Lower lobe of right lung (tissue), 2 donors: Measurements from ENCODE around the gene PABPN1L. TPM values are rescaled to one million over a fixed set of nuclear protein-coding genes. Genes with fewer than 3 reads are reported as not detected.

Experiments
- ATAC-seq, 2 donors: fragments of 200-7000 bp; cut with Tn5 transposase; one replicate each; pipeline ENCODE4 v1.9.1; 2020 to 2022; ENCODE audit warnings: mild to moderate bottlenecking in 2 of 2, moderate library complexity in 2 of 2
- DNase-seq: peaks from one replicate; pipeline ENCODE4 v3.0.0-alpha.2; 2020
- H3K27ac ChIP-seq: fragments of 200-600 bp; one replicate; pipeline ENCODE4 v1.8.0; 2022
- H3K27me3 ChIP-seq: fragments of 200-600 bp; one replicate; pipeline ENCODE4 v1.8.0; 2022; ENCODE audit warnings: low read depth
- H3K36me3 ChIP-seq: fragments of 200-600 bp; one replicate; pipeline ENCODE4 v1.8.0; 2022; ENCODE audit warnings: mild to moderate bottlenecking
- H3K4me1 ChIP-seq: fragments of 200-600 bp; one replicate; pipeline ENCODE4 v1.8.0; 2022
- H3K4me3 ChIP-seq: fragments of 200-600 bp; one replicate; pipeline ENCODE4 v1.8.0; 2022; ENCODE audit warnings: mild to moderate bottlenecking
- H3K9me3 ChIP-seq: fragments of 200-600 bp; one replicate; pipeline ENCODE4 v1.8.0; 2022
- CTCF ChIP-seq: fragments of 200-600 bp; IDR thresholded peaks from one replicate; pipeline ENCODE4 v1.8.0; 2022; ENCODE audit warnings: antibody characterized with exemption, mild to moderate bottlenecking
- intact Hi-C: fragments of 100-400 bp; cut with DNase I; formaldehyde crosslinking; loops from one replicate; pipeline ENCODE4 v1.11.0; 2022
- total RNA-seq: library from RNA; stranded (reverse); fragmentation: NEBNext Ultra II Directional; extraction: Animal tissue kit (Norgen Biotek cat#: 25700); gene quantifications from one replicate; pipeline ENCODE4 v1.2.1, GENCODE V29; 2021
- donor health status: DM: no; HTN: yes; CAD: no; lungs with severe emphysema.

Gene PABPN1L
- total RNA-seq, 1 donor from 2014 or later, result not detected

- H3K27ac ChIP-seq, result peak overlapping the region; percentile 68
- no peaks in the 10 kb centered on the region for H3K9me3 ChIP-seq
- intact Hi-C loops, result no loop called here
- TF ChIP-seq CTCF, result no peak
- no peaks in the 10 kb centered on the region for H3K27me3 ChIP-seq
- peaks cover 45% of the 10 kb centered on the region for H3K36me3 ChIP-seq
- no peak for DNase-seq
- ATAC-seq, result no peak
- peaks cover 8% of the 10 kb centered on the region for H3K4me1 ChIP-seq
- no peak overlapping the region for H3K4me3 ChIP-seq
These were observed 21.6 kb upstream of the PABPN1L start for GRCh38 chr16:88888057-88888456.

GRCh38 chr16:88886845-88887521 lies 20.5 kb upstream of the PABPN1L start:
- Histone ChIP-seq H3K27ac (peak overlapping the region; percentile 34), H3K4me1 (peaks cover 8% of the 10 kb centered on the region), H3K36me3 (peaks cover 37% of the 10 kb centered on the region), H3K9me3 (no peaks in the 10 kb centered on the region), H3K4me3 (no peak overlapping the region), H3K27me3 (no peaks in the 10 kb centered on the region)
- peak; percentile 69 for DNase-seq
- intact Hi-C loops, result no loop called here
- no peak for TF ChIP-seq CTCF
- ATAC-seq, result peak; percentile 50 to 73

GRCh38 chr16:88886420-88886844 lies 20.0 kb upstream of the PABPN1L start:
- Histone ChIP-seq H3K27me3 (no peaks in the 10 kb centered on the region), H3K9me3 (no peaks in the 10 kb centered on the region), H3K27ac (peak overlapping the region; percentile 34), H3K36me3 (peaks cover 31% of the 10 kb centered on the region), H3K4me3 (no peak overlapping the region), H3K4me1 (peaks cover 8% of the 10 kb centered on the region)
- TF ChIP-seq CTCF, result no peak
- intact Hi-C loops, result no loop called here
- no peak for DNase-seq
- peak; percentile 7 to 23 for ATAC-seq

GRCh38 chr16:88885693-88886280 lies 19.3 kb upstream of the PABPN1L start:
- TF ChIP-seq CTCF, result no peak
- Histone ChIP-seq H3K9me3 (no peaks in the 10 kb centered on the region), H3K27me3 (no peaks in the 10 kb centered on the region), H3K36me3 (peaks cover 31% of the 10 kb centered on the region), H3K4me3 (no peak overlapping the region), H3K4me1 (peaks cover 8% of the 10 kb centered on the region), H3K27ac (no peak overlapping the region)
- no peak for ATAC-seq
- no peak for DNase-seq
- intact Hi-C loops, result no loop called here

- no peak overlapping the region for H3K27ac ChIP-seq
- H3K36me3 ChIP-seq, result peaks cover 30% of the 10 kb centered on the region
- DNase-seq, result no peak
- TF ChIP-seq CTCF, result no peak
- H3K27me3 ChIP-seq, result no peaks in the 10 kb centered on the region
- H3K4me1 ChIP-seq, result peaks cover 8% of the 10 kb centered on the region
- ATAC-seq, result no peak
- no peaks in the 10 kb centered on the region for H3K9me3 ChIP-seq
- intact Hi-C loops, result no loop called here
- H3K4me3 ChIP-seq, result no peak overlapping the region
These were observed 18.3 kb upstream of the PABPN1L start for GRCh38 chr16:88884569-88885271.
